Upper lobe of right lung (tissue), 1 donor: ENCODE results near the gene SCN3A. TPM values are rescaled to one million over a fixed set of nuclear protein-coding genes. Genes with fewer than 3 reads are reported as not detected.

ENCODE experiments used
- ATAC-seq: fragments of 200-7000 bp; cut with Tn5 transposase; one replicate; pipeline ENCODE4 v1.9.1; 2020; ENCODE audit warnings: mild to moderate bottlenecking, moderate library complexity
- DNase-seq: peaks from one replicate; pipeline ENCODE4 v3.0.0-alpha.2; 2020
- H3K27ac ChIP-seq: fragments of 200-600 bp; one replicate; pipeline ENCODE4 v1.8.0; 2022
- H3K27me3 ChIP-seq: fragments of 200-600 bp; one replicate; pipeline ENCODE4 v1.8.0; 2022; ENCODE audit warnings: mild to moderate bottlenecking
- H3K36me3 ChIP-seq: fragments of 200-600 bp; one replicate; pipeline ENCODE4 v1.8.0; 2022
- H3K4me1 ChIP-seq: fragments of 200-600 bp; one replicate; pipeline ENCODE4 v1.8.0; 2022
- H3K4me3 ChIP-seq: fragments of 200-600 bp; one replicate; pipeline ENCODE4 v1.8.0; 2022; ENCODE audit warnings: mild to moderate bottlenecking
- H3K9me3 ChIP-seq: fragments of 200-600 bp; one replicate; pipeline ENCODE4 v1.8.0; 2022
- CTCF ChIP-seq: fragments of 200-600 bp; IDR thresholded peaks from one replicate; pipeline ENCODE4 v1.8.0; 2022; ENCODE audit warnings: antibody characterized with exemption
- intact Hi-C: fragments of 100-400 bp; cut with DNase I; formaldehyde crosslinking; loops from one replicate; pipeline ENCODE4 v1.11.0; 2022
- total RNA-seq: library from RNA; stranded (reverse); fragmentation: NEBNext Ultra II Directional; extraction: Animal tissue kit (Norgen Biotek cat#: 25700); gene quantifications from one replicate; pipeline ENCODE4 v1.2.1, GENCODE V29; 2021
- donor health status: DM: no; HTN: yes; CAD: no; lungs with severe emphysema.

SCN3A gene
- total RNA-seq, 1 donor from 2014 or later, result 2.1 TPM

GRCh38 chr2:165056564-165056963 lies 147.3 kb downstream of the SCN3A start:
- DNase-seq, result no peak
- Histone ChIP-seq H3K4me1 (no peaks in the 10 kb centered on the region), H3K27ac (no peak overlapping the region), H3K4me3 (no peak overlapping the region), H3K9me3 (no peaks in the 10 kb centered on the region), H3K36me3 (no peaks in the 10 kb centered on the region), H3K27me3 (no peaks in the 10 kb centered on the region)
- intact Hi-C loops, result no loop called here
- no peak for TF ChIP-seq CTCF
- ATAC-seq, result no peak

GRCh38 chr2:165055082-165055851 lies 148.6 kb downstream of the SCN3A start:
- DNase-seq, result no peak
- no peaks in the 10 kb centered on the region for H3K4me1 ChIP-seq
- no peak for TF ChIP-seq CTCF

GRCh38 chr2:165054652-165055051 lies 149.2 kb downstream of the SCN3A start:
- Histone ChIP-seq H3K27me3 (no peaks in the 10 kb centered on the region), H3K4me1 (no peaks in the 10 kb centered on the region), H3K4me3 (no peak overlapping the region), H3K27ac (no peak overlapping the region), H3K36me3 (no peaks in the 10 kb centered on the region), H3K9me3 (no peaks in the 10 kb centered on the region)
- intact Hi-C loops, result no loop called here
- TF ChIP-seq CTCF, result no peak
- DNase-seq (no peak), ATAC-seq (no peak)

More at GRCh38 chr2:165055082-165055851, 148.6 kb downstream of the SCN3A start:
- Histone ChIP-seq H3K36me3 (no peaks in the 10 kb centered on the region), H3K27me3 (no peaks in the 10 kb centered on the region), H3K4me3 (no peak overlapping the region), H3K27ac (no peak overlapping the region), H3K9me3 (no peaks in the 10 kb centered on the region)
- intact Hi-C loops, result no loop called here
- no peak for ATAC-seq

- TF ChIP-seq CTCF, result no peak
- ATAC-seq, result no peak
- no peak for DNase-seq
- Histone ChIP-seq H3K4me1 (no peaks in the 10 kb centered on the region), H3K27me3 (no peaks in the 10 kb centered on the region), H3K4me3 (no peak overlapping the region), H3K36me3 (no peaks in the 10 kb centered on the region), H3K9me3 (no peaks in the 10 kb centered on the region), H3K27ac (no peak overlapping the region)
- intact Hi-C loops, result no loop called here
These were observed 159.1 kb downstream of the SCN3A start for GRCh38 chr2:165044505-165045303.

Other genes with a start within 250 kb of the SCN3A start
- 0.41 TPM for gene SLC38A11, start 248.5 kb downstream of the SCN3A start, total RNA-seq
- gene SCN2A, start 35.4 kb upstream of the SCN3A start, total RNA-seq, result 0.58 TPM